A673 (cell line): ENCODE measurements around the gene PLET1. TPM values are rescaled to one million over a fixed set of nuclear protein-coding genes. Genes with fewer than 3 reads are reported as not detected.

Experiments used
- BruUV-seq: library from RNA; stranded (reverse); fragments of 400-500 nt; replicated peaks from 2 replicates; lab custom pipeline; 2021; lab: Mats Ljungman, UMichigan
- CTCF ChIA-PET: fragments of 300-600 bp; sonication (Branson Sonifier 250); formaldehyde crosslinking; loops from one replicate; lab custom pipeline; 2022; ENCODE audit warnings: antibody characterized with exemption; lab: Charles Lee
- POLR2A ChIA-PET: fragments of 300-600 bp; sonication (Branson Sonifier 250); formaldehyde crosslinking; loops from one replicate; lab custom pipeline; 2022; ENCODE audit warnings: antibody characterized with exemption; ENCODE audit not compliant: low non-redundant PET; lab: Charles Lee
- DNase-seq: peaks from one replicate; pipeline ENCODE4 v3.0.0-alpha.2; 2015; ENCODE audit warnings: low spot score
- H3K27ac ChIP-seq: fragments of 200-600 bp; sonication (generic); 2 replicates; pipeline ENCODE4 v1.5.1; 2016; ENCODE audit warnings: mixed run types, low read depth, mild to moderate bottlenecking, mixed read lengths, antibody characterized with exemption, low read length; ENCODE audit not compliant: poor library complexity, severe bottlenecking
- H3K27me3 ChIP-seq: fragments of 200-600 bp; sonication (generic); replicated peaks from 2 replicates; pipeline ENCODE4 v1.6.1; 2017; ENCODE audit warnings: mixed run types, low read depth, mild to moderate bottlenecking, mixed read lengths, antibody characterized with exemption, low read length; ENCODE audit not compliant: insufficient read depth, poor library complexity
- H3K36me3 ChIP-seq: fragments of 200-600 bp; sonication (generic); 2 replicates; pipeline ENCODE4 v1.6.1; 2016; ENCODE audit warnings: mixed run types, mild to moderate bottlenecking, mixed read lengths, antibody characterized with exemption, low read length; ENCODE audit not compliant: insufficient read depth, poor library complexity, severe bottlenecking
- H3K4me1 ChIP-seq: fragments of 200-600 bp; sonication (generic); 2 replicates; pipeline ENCODE4 v1.6.1; 2017; ENCODE audit warnings: mixed run types, mild to moderate bottlenecking, mixed read lengths, antibody characterized with exemption, low read length; ENCODE audit not compliant: insufficient read depth, poor library complexity, severe bottlenecking
- H3K4me3 ChIP-seq: fragments of 200-600 bp; sonication (generic); 2 replicates; pipeline ENCODE4 v1.5.1; 2016; ENCODE audit warnings: low read depth, mixed run types, mild to moderate bottlenecking, mixed read lengths, low read length; ENCODE audit not compliant: poor library complexity, severe bottlenecking
- H3K9me3 ChIP-seq: fragments of 200-600 bp; sonication (generic); 2 replicates; pipeline ENCODE4 v1.6.1; 2016; ENCODE audit warnings: mixed run types, low read depth, mild to moderate bottlenecking, mixed read lengths, antibody characterized with exemption, low read length; ENCODE audit not compliant: poor library complexity, severe bottlenecking
- EZH2 ChIP-seq: fragments of 200-600 bp; sonication (generic); IDR thresholded peaks from 2 replicates; pipeline ENCODE4 v1.6.1; 2017; ENCODE audit warnings: borderline replicate concordance, low read depth, mild to moderate bottlenecking, mixed read lengths, antibody characterized with exemption, low read length; ENCODE audit not compliant: poor library complexity, severe bottlenecking
- intact Hi-C: fragments of 100-400 bp; cut with micrococcal nuclease; formaldehyde crosslinking; loops from one replicate; pipeline ENCODE4 v1.10.0; 2022; ENCODE audit not compliant: unreplicated experiment
- total RNA-seq: library from RNA; stranded (reverse); gene quantifications from 2 replicates; pipeline ENCODE4 v1.2.3, GENCODE V29; 2021
- TF ChIP-seq, protein P1 (sequence below): fragments of 300-800, 200-600 bp; sonication (generic); conservative IDR thresholded peaks from 2 replicates; pipeline ENCODE4 v1.5.1; 2017; ENCODE audit warnings: low read depth, mild to moderate bottlenecking, antibody characterized with exemption, low read length, moderate library complexity, mixed read lengths

PLET1 gene
- total RNA-seq, 1 experiment from 2014 or later: not detected

DNA sequence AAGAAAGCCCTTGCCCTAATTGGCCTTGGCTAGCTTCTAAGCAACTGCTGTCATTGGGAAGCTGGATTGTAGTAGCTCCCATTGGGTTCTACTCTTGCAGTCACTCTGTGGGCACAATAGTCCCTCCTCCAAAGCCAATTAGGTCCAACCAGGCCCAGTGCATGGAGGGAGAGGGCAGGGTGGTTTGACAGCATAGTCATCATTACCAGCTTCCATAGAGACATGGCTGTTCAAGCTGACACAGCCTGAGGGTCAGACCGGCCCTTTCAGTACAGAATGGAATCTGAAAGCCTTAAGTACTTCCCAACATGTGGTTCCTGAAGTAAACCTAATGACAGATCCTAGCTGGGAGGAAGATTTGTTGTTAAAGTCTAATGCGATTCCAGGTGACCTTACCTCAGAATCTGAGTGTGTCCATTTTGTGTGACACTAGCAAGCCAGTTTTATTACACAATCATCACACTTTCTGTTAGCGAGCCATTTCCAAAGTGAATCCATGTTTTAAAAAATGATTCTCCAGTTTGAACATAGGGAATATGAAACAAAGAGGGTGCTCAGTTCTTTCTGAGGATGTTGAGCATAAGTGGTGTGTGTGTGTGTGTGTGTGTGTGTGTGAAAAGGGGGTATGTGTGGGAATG lies 6.9 kb downstream of the PLET1 start:
- H3K36me3 ChIP-seq: no peaks in the 10 kb centered on the region
- peaks cover 17% of the 10 kb centered on the region for H3K4me1 ChIP-seq
- H3K4me3 ChIP-seq: no peak overlapping the region
- no peaks in the 10 kb centered on the region for H3K9me3 ChIP-seq
- ChIA-PET POLR2A (no interaction called here), CTCF (no interaction called here)
- no peak for DNase-seq
- H3K27me3 ChIP-seq: no peaks in the 10 kb centered on the region
- TF ChIP-seq EZH2: no peak
- TF ChIP-seq, protein P1, sequence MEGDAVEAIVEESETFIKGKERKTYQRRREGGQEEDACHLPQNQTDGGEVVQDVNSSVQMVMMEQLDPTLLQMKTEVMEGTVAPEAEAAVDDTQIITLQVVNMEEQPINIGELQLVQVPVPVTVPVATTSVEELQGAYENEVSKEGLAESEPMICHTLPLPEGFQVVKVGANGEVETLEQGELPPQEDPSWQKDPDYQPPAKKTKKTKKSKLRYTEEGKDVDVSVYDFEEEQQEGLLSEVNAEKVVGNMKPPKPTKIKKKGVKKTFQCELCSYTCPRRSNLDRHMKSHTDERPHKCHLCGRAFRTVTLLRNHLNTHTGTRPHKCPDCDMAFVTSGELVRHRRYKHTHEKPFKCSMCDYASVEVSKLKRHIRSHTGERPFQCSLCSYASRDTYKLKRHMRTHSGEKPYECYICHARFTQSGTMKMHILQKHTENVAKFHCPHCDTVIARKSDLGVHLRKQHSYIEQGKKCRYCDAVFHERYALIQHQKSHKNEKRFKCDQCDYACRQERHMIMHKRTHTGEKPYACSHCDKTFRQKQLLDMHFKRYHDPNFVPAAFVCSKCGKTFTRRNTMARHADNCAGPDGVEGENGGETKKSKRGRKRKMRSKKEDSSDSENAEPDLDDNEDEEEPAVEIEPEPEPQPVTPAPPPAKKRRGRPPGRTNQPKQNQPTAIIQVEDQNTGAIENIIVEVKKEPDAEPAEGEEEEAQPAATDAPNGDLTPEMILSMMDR: no peak
- no TSS peak for BruUV-seq
- H3K27ac ChIP-seq: no peak overlapping the region
- intact Hi-C loops: no loop called here

DNA sequence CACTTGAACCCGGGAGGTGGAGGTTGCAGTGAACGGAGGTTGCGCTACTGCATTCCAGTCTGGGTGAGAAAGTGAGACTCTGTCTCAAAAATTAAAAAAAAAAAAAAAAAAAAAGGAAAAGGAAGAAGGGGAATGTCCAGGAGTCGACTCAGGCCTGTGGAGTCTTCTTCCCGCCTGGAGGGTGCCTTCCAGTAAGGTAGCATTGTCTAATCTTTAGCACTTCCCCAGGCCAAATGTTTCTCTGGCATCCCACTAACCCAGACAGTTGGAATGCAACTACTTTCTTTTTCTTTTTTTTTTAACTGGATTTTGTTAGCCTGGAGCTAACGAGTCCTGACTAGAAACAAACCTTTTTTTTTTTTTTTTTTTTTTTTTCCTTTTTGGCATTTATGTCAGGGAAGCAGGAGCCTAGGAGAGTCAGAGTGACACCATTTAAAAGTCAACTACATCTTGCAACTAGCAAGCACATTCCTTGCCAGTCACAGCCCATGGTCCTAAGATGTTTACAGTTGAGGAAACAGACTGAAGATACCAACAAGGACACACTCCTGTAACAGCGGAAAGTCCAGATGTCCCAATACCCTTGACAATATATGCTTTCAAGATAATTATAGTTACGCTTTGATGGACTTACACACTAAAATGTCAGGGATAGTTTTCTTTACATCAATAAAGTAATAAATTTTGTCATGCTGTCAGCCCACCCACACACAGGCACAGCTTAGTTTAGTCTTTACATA lies 10.6 kb downstream of the PLET1 start:
- Histone ChIP-seq H3K4me1 (peaks cover 12% of the 10 kb centered on the region), H3K27ac (no peak overlapping the region), H3K4me3 (no peak overlapping the region), H3K36me3 (no peaks in the 10 kb centered on the region), H3K27me3 (no peaks in the 10 kb centered on the region), H3K9me3 (no peaks in the 10 kb centered on the region)
- intact Hi-C loops: no loop called here
- TF ChIP-seq, protein P1: no peak
- TF ChIP-seq EZH2: no peak
- peak; percentile 39 for DNase-seq
- no TSS peak for BruUV-seq
- ChIA-PET POLR2A (interaction anchor here (0.6 kb wide), 1 partner anchor 1373 kb away, joined by 9 read pairs; no protein-coding TSS in a partner anchor), CTCF (no interaction called here)

DNA sequence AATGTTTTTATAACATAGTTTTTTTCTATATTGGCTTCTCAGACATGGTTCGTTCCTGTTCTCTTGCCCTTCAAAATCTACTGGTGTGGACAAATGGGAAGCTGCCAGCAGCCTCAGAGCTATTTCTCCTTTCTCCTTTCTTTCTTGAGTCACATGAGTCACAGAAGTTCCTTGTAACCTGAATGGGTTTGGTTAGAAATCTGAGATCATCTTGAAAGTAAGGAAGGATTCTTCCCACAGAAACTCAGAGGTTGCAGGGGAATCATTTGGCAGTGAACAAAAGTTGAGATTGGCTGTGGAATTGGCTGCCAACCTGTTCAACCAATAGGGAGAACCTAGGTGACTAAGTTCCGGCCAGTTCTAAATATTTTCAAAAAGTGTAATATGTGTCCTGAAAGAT lies 12.5 kb downstream of the PLET1 start:
- no TSS peak for BruUV-seq
- Histone ChIP-seq H3K4me1 (peaks cover 12% of the 10 kb centered on the region), H3K27ac (no peak overlapping the region), H3K36me3 (no peaks in the 10 kb centered on the region), H3K27me3 (no peaks in the 10 kb centered on the region), H3K9me3 (no peaks in the 10 kb centered on the region), H3K4me3 (no peak overlapping the region)
- ChIA-PET POLR2A (interaction anchor here (0.7 kb wide), 1 partner anchor 70 kb away, joined by 3 read pairs; no protein-coding TSS in a partner anchor), CTCF (no interaction called here)
- TF ChIP-seq, protein P1: no peak
- TF ChIP-seq EZH2: no peak
- intact Hi-C loops: no loop called here
- DNase-seq: no peak
